ENCODE data around the gene ARMCX6. TPM values are rescaled to one million over a fixed set of nuclear protein-coding genes. Genes with fewer than 3 reads are reported as not detected.

Gene ARMCX6
- polyA plus RNA-seq, 1 of the 3 experiments (the other 2 are of a cell fraction): 49.7 TPM

Small RNAs within 50 kb of the gene (small RNA-seq; reads per million reads assigned to genes)
- gene RNU6-30P: 0 to 7.3 (median 0.98) reads per million in 7 experiments

Other genes with a start within 250 kb of the ARMCX6 start
- not detected in 2 replicates for gene BTK, start 231.8 kb downstream of the ARMCX6 start, polyA plus RNA-seq (2012; rRNA removed)
- gene RPL36A, start 227.0 kb downstream of the ARMCX6 start, polyA plus RNA-seq (2012; rRNA removed): 3,417 and 5,140 TPM in 2 replicates
- gene GLA, start 210.1 kb downstream of the ARMCX6 start, polyA plus RNA-seq (2012; rRNA removed): 20.4 and 29.5 TPM in 2 replicates
- gene HNRNPH2, start 209.8 kb downstream of the ARMCX6 start, polyA plus RNA-seq (2012; rRNA removed): 32.5 and 44.9 TPM in 2 replicates
- gene ARMCX4, start 132.5 kb downstream of the ARMCX6 start, polyA plus RNA-seq (2012; rRNA removed): 3.7 and 3.8 TPM in 2 replicates
- 9.2 and 9.7 TPM in 2 replicates for gene ARMCX1, start 67.5 kb downstream of the ARMCX6 start, polyA plus RNA-seq (2012; rRNA removed)
- 23.1 and 34.7 TPM in 2 replicates for gene ARMCX3, start 5.2 kb upstream of the ARMCX6 start, polyA plus RNA-seq (2012; rRNA removed)
- 32.9 and 38.1 TPM in 2 replicates for gene ARMCX2, start 41.9 kb upstream of the ARMCX6 start, polyA plus RNA-seq (2012; rRNA removed)

All from SK-N-SH (cell line).